GM12891 (cell line): ENCODE data around the gene OAT.

Experiments
- PAX5 ChIP-seq: IDR thresholded peaks from 2 replicates; pipeline ENCODE4 v1.6.1; 2011; ENCODE audit warnings: low read length, moderate library complexity, mild to moderate bottlenecking; ENCODE audit not compliant: insufficient read depth, severe bottlenecking
- POLR2A ChIP-seq: IDR thresholded peaks from 2 replicates; pipeline ENCODE4 v1.6.1; 2011; ENCODE audit warnings: low read depth, low read length, control low read depth
- POLR2AphosphoS5 ChIP-seq: IDR thresholded peaks from 2 replicates; pipeline ENCODE4 v1.6.1; 2011; ENCODE audit warnings: low read depth, low read length, control low read depth
- POU2F2 ChIP-seq: IDR thresholded peaks from 2 replicates; pipeline ENCODE4 v1.6.1; 2011; ENCODE audit warnings: low read depth, mild to moderate bottlenecking, control low read depth, low read length, moderate library complexity
- SPI1 ChIP-seq: IDR thresholded peaks from 2 replicates; pipeline ENCODE4 v1.6.1; 2011; ENCODE audit warnings: low read depth, low read length, control low read depth
- TAF1 ChIP-seq: IDR thresholded peaks from 2 replicates; pipeline ENCODE4 v1.6.1; 2011; ENCODE audit warnings: low read depth, low read length, control low read depth

- TF ChIP-seq POLR2AphosphoS5 (no peak), POLR2A (no peak), PAX5 (no peak), TAF1 (no peak), POU2F2 (no peak), SPI1 (no peak)
Measured at GRCh38 chr10:124378881-124379471, 39.7 kb downstream of the OAT start.
